Karpas-422 (cell line): ENCODE results near the gene SPTLC2. TPM values are rescaled to one million over a fixed set of nuclear protein-coding genes. Genes with fewer than 3 reads are reported as not detected.

Experiments
- DNase-seq: peaks from one replicate; pipeline ENCODE4 v3.0.0-alpha.2; 2015
- H2AFZ ChIP-seq: fragments of 200-600 bp; sonication (generic); 2 replicates; pipeline ENCODE4 v1.6.1; 2014; ENCODE audit warnings: antibody characterized with exemption, low read length, mixed read lengths
- H3K27ac ChIP-seq: fragments of 200-600 bp; sonication (generic); 2 replicates; pipeline ENCODE4 v1.5.1; 2014; ENCODE audit warnings: mild to moderate bottlenecking, low read length, moderate library complexity
- H3K27me3 ChIP-seq: fragments of 200-600 bp; sonication (generic); 2 replicates; pipeline ENCODE4 v1.6.1; 2014; ENCODE audit warnings: low read length, mixed read lengths
- H3K36me3 ChIP-seq: fragments of 200-600 bp; sonication (generic); 2 replicates; pipeline ENCODE4 v1.6.1; 2014; ENCODE audit warnings: low read length, mixed read lengths; ENCODE audit not compliant: insufficient read depth
- H3K4me1 ChIP-seq: fragments of 200-600 bp; sonication (generic); 2 replicates; pipeline ENCODE4 v1.6.1; 2014; ENCODE audit warnings: mild to moderate bottlenecking, low read length, mixed read lengths
- H3K4me2 ChIP-seq: fragments of 200-600 bp; sonication (generic); 2 replicates; pipeline ENCODE4 v1.6.1; 2014; ENCODE audit warnings: low read length, low read depth, mild to moderate bottlenecking; ENCODE audit not compliant: poor library complexity, severe bottlenecking
- H3K4me3 ChIP-seq: fragments of 200-600 bp; sonication (generic); 2 replicates; pipeline ENCODE4 v1.5.1; 2014; ENCODE audit warnings: mild to moderate bottlenecking, antibody characterized with exemption, low read length, mixed read lengths
- H3K79me2 ChIP-seq: fragments of 200-600 bp; sonication (generic); 2 replicates; pipeline ENCODE4 v1.6.1; 2014; ENCODE audit warnings: mild to moderate bottlenecking, low read length, mixed read lengths
- H3K9ac ChIP-seq: fragments of 200-600 bp; sonication (generic); 2 replicates; pipeline ENCODE4 v1.6.0; 2014; ENCODE audit warnings: low read length
- H3K9me2 ChIP-seq: fragments of 200-600 bp; sonication (generic), shearing (Covaris generic); replicated peaks from 2 replicates; pipeline ENCODE4 v1.6.0; 2014; ENCODE audit warnings: mild to moderate bottlenecking, low read length, moderate library complexity; ENCODE audit not compliant: insufficient read depth
- H3K9me3 ChIP-seq: fragments of 300-700, 200-600 bp; sonication (generic); 2 replicates; pipeline ENCODE4 v1.6.1; 2014; ENCODE audit warnings: low read length, mixed read lengths
- H4K20me1 ChIP-seq: fragments of 200-600 bp; sonication (generic); 2 replicates; pipeline ENCODE4 v1.6.1; 2014; ENCODE audit warnings: mild to moderate bottlenecking, antibody characterized with exemption, low read length, low read depth; ENCODE audit not compliant: insufficient read depth
- total RNA-seq: library from RNA; depleted of rRNA; stranded (reverse); fragments of >200 nt; shearing (Covaris generic); gene quantifications from 2 replicates; pipeline ENCODE4 v1.2.3, GENCODE V29; 2014; ENCODE audit warnings: low replicate concordance

Gene SPTLC2
- total RNA-seq, 1 experiment from 2014 or later, result 97.0 TPM

GRCh38 chr14:77580964-77581505 lies 35.4 kb downstream of the SPTLC2 start:
- peak; percentile 62 for DNase-seq
- Histone ChIP-seq H2AFZ (no peak overlapping the region), H3K4me3 (no peak overlapping the region), H3K27ac (peak overlapping the region; percentile 18; the same call in 1 of the 2 replicates), H3K9me2 (no peaks in the 10 kb centered on the region), H3K79me2 (peaks cover 91% of the 10 kb centered on the region), H3K36me3 (peaks cover 11% of the 10 kb centered on the region; the same call in 1 of the 2 replicates), H3K9ac (no peak overlapping the region), H3K4me2 (peak overlapping the region; percentile 28), H3K27me3 (no peaks in the 10 kb centered on the region), H4K20me1 (no peaks in the 10 kb centered on the region), H3K9me3 (no peaks in the 10 kb centered on the region), H3K4me1 (peaks cover 45% of the 10 kb centered on the region)

- Histone ChIP-seq H3K27me3 (no peaks in the 10 kb centered on the region), H3K27ac (peak overlapping the region; percentile 18; the same call in 1 of the 2 replicates), H3K4me2 (no peak overlapping the region), H3K79me2 (peaks cover 91% of the 10 kb centered on the region), H3K9me3 (no peaks in the 10 kb centered on the region), H3K36me3 (peaks cover 15% of the 10 kb centered on the region; the same call in 1 of the 2 replicates), H4K20me1 (no peaks in the 10 kb centered on the region), H3K9me2 (no peaks in the 10 kb centered on the region), H3K9ac (no peak overlapping the region), H2AFZ (no peak overlapping the region), H3K4me1 (peaks cover 39% of the 10 kb centered on the region), H3K4me3 (no peak overlapping the region)
- DNase-seq, result no peak
Observed at GRCh38 chr14:77580477-77580876, 36.0 kb downstream of the SPTLC2 start.

- Histone ChIP-seq H3K9me2 (no peaks in the 10 kb centered on the region), H3K4me2 (no peak overlapping the region), H3K4me3 (no peak overlapping the region), H3K36me3 (peaks cover 22% of the 10 kb centered on the region; the same call in 1 of the 2 replicates), H3K9me3 (no peaks in the 10 kb centered on the region), H3K27me3 (no peaks in the 10 kb centered on the region), H3K9ac (no peak overlapping the region), H2AFZ (no peak overlapping the region), H4K20me1 (no peaks in the 10 kb centered on the region), H3K79me2 (peaks cover 91% of the 10 kb centered on the region), H3K27ac (no peak overlapping the region), H3K4me1 (peaks cover 32% of the 10 kb centered on the region)
- DNase-seq, result no peak
Observed at GRCh38 chr14:77579780-77580179, 36.7 kb downstream of the SPTLC2 start.

GRCh38 chr14:77579065-77579464 lies 37.4 kb downstream of the SPTLC2 start:
- DNase-seq, result no peak
- Histone ChIP-seq H3K4me2 (no peak overlapping the region), H3K79me2 (peaks cover 91% of the 10 kb centered on the region), H3K27me3 (no peaks in the 10 kb centered on the region), H3K36me3 (peaks cover 29% of the 10 kb centered on the region), H3K4me3 (no peak overlapping the region), H3K9me3 (no peaks in the 10 kb centered on the region), H3K27ac (no peak overlapping the region), H2AFZ (no peak overlapping the region), H4K20me1 (no peaks in the 10 kb centered on the region), H3K9me2 (no peaks in the 10 kb centered on the region), H3K9ac (no peak overlapping the region), H3K4me1 (peaks cover 25% of the 10 kb centered on the region)

- H3K36me3 ChIP-seq, result peaks cover 38% of the 10 kb centered on the region
Observed at GRCh38 chr14:77574446-77575115, 41.9 kb downstream of the SPTLC2 start.

GRCh38 chr14:77573964-77574363 lies 42.5 kb downstream of the SPTLC2 start:
- Histone ChIP-seq H4K20me1 (no peaks in the 10 kb centered on the region), H3K27me3 (no peaks in the 10 kb centered on the region), H3K27ac (no peak overlapping the region), H3K4me3 (no peak overlapping the region), H3K4me2 (no peak overlapping the region), H3K9me2 (no peaks in the 10 kb centered on the region), H3K36me3 (peaks cover 43% of the 10 kb centered on the region), H2AFZ (no peak overlapping the region), H3K9ac (no peak overlapping the region), H3K9me3 (no peaks in the 10 kb centered on the region), H3K79me2 (peaks cover 81% of the 10 kb centered on the region), H3K4me1 (peaks cover 40% of the 10 kb centered on the region)
- DNase-seq, result no peak

More at GRCh38 chr14:77574446-77575115, 41.9 kb downstream of the SPTLC2 start:
- no peak for DNase-seq
- Histone ChIP-seq H3K4me1 (peaks cover 34% of the 10 kb centered on the region), H3K4me3 (no peak overlapping the region), H3K27ac (no peak overlapping the region), H4K20me1 (no peaks in the 10 kb centered on the region), H3K27me3 (no peaks in the 10 kb centered on the region), H3K9me2 (no peaks in the 10 kb centered on the region), H3K9me3 (no peaks in the 10 kb centered on the region), H2AFZ (no peak overlapping the region), H3K79me2 (peaks cover 82% of the 10 kb centered on the region), H3K4me2 (no peak overlapping the region), H3K9ac (no peak overlapping the region)

- no peak overlapping the region for H3K4me3 ChIP-seq
- H3K79me2 ChIP-seq, result peaks cover 80% of the 10 kb centered on the region
- H3K27ac ChIP-seq, result peak overlapping the region; percentile 71
- no peak overlapping the region for H2AFZ ChIP-seq
- H3K27me3 ChIP-seq, result no peaks in the 10 kb centered on the region
- H3K36me3 ChIP-seq, result peaks cover 41% of the 10 kb centered on the region
- peak overlapping the region; percentile 28 for H3K4me2 ChIP-seq
- H3K9ac ChIP-seq, result peak overlapping the region; percentile 48
- DNase-seq, result no peak
- H3K9me3 ChIP-seq, result no peaks in the 10 kb centered on the region
- H3K4me1 ChIP-seq, result peaks cover 71% of the 10 kb centered on the region
- H4K20me1 ChIP-seq, result no peaks in the 10 kb centered on the region
- H3K9me2 ChIP-seq, result no peaks in the 10 kb centered on the region
Observed at GRCh38 chr14:77570706-77571268, 45.6 kb downstream of the SPTLC2 start.

GRCh38 chr14:77565994-77566305 lies 50.5 kb downstream of the SPTLC2 start:
- peaks cover 26% of the 10 kb centered on the region for H3K36me3 ChIP-seq
- H3K9me2 ChIP-seq, result no peaks in the 10 kb centered on the region
- peak overlapping the region; percentile 60 for H3K9ac ChIP-seq
- no peak for DNase-seq
- no peak overlapping the region for H2AFZ ChIP-seq
- peaks cover 70% of the 10 kb centered on the region for H3K79me2 ChIP-seq
- no peaks in the 10 kb centered on the region for H3K9me3 ChIP-seq
- no peaks in the 10 kb centered on the region for H3K27me3 ChIP-seq
- peak overlapping the region; percentile 53 for H3K4me3 ChIP-seq
- H4K20me1 ChIP-seq, result no peaks in the 10 kb centered on the region
- peak overlapping the region; percentile 91 for H3K27ac ChIP-seq
- peak overlapping the region; percentile 73 for H3K4me2 ChIP-seq
- H3K4me1 ChIP-seq, result peaks cover 84% of the 10 kb centered on the region
